Measurements from ENCODE around the gene KCNC3.

DNA sequence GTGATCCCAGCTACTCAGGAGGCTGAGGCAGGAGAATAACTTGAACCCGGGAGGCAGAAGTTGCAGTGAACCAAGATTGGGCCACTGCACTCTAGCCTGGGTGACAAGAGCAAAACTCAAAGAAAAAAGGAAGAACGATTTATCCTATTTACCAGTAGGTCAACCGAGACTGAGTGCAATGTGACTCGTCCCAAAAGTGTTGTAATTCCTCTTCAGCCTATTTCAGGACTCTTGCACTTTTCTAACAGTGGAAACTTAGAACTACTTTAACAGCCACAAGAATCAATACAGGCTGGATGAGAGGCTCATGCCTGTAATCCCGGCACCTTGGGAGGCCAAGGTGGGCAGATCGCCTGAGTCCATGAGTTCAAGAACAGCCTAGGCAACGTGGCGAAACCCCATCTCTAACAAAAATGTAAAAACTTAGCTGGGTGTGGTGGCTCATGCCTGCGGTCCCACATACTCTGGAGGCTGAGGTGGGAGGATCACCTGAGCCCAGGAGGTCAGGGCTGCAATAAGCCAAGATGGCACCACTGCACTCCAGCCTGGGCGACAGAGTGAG, 42.8 kb upstream of the KCNC3 start:
- no peak for TF ChIP-seq CTCF (IDR thresholded peaks at IDR 0.05)
- no peak for TF ChIP-seq POLR2A (IDR thresholded peaks at IDR 0.05)
